ENCODE measurements around the gene MYO3A.

The MYO3A gene

GRCh38 chr10:26216585-26217395 lies 282.8 kb downstream of the MYO3A start, which contains the start of gene GAD2:
GAD2 (plus strand) TSS chr10:26216774; CDS start chr10:26216810, 36 bp downstream.
- Histone ChIP-seq H3K4me1 (ENCODE audit: control insufficient read depth, low read length) (no peaks in the 10 kb centered on the region), H3K27me3 (ENCODE audit: control insufficient read depth, low read length) (no peaks in the 10 kb centered on the region), H3F3A (ENCODE audit: control insufficient read depth, insufficient read depth) (no peaks in the 10 kb centered on the region), H3K79me2 (ENCODE audit: control insufficient read depth, low read length) (no peaks in the 10 kb centered on the region), H4K20me1 (ENCODE audit: control insufficient read depth, insufficient read depth, low read depth, low read length) (no peaks in the 10 kb centered on the region), H3K9me2 (replicated peaks; ENCODE audit: control insufficient read depth, low read length) (no peaks in the 10 kb centered on the region), H3K36me3 (ENCODE audit: control insufficient read depth, low read length) (no peaks in the 10 kb centered on the region), H3K27ac (ENCODE audit: low read depth, low read length) (no peak within 1 kb of the TSS), H3K9me3 (ENCODE audit: control insufficient read depth, insufficient read depth, low read length) (peaks cover 7% of the 10 kb centered on the region; the same call in 1 of the 2 replicates), H3K4me2 (ENCODE audit: low read length) (no peak within 1 kb of the TSS), H3K4me3 (ENCODE audit: low read length) (no peak within 1 kb of the TSS)
- TF ChIP-seq EZH2phosphoT487 (IDR thresholded peaks at IDR 0.05; ENCODE audit: borderline replicate concordance, low read length) (no peak), CTCF (IDR thresholded peaks at IDR 0.05; ENCODE audit: low read depth, low read length, poor library complexity, severe bottlenecking) (no peak)

GRCh38 chr10:26217396-26218086 lies 283.5 kb downstream of the MYO3A start:
- TF ChIP-seq CTCF (IDR thresholded peaks at IDR 0.05; ENCODE audit: low read depth, low read length, poor library complexity, severe bottlenecking) (no peak), EZH2phosphoT487 (IDR thresholded peaks at IDR 0.05; ENCODE audit: borderline replicate concordance, low read length) (no peak)
- Histone ChIP-seq H3K27me3 (ENCODE audit: control insufficient read depth, low read length) (no peaks in the 10 kb centered on the region), H3K27ac (ENCODE audit: low read depth, low read length) (no peak overlapping the region), H4K20me1 (ENCODE audit: control insufficient read depth, insufficient read depth, low read depth, low read length) (no peaks in the 10 kb centered on the region), H3K4me2 (ENCODE audit: low read length) (no peak overlapping the region), H3K4me1 (ENCODE audit: control insufficient read depth, low read length) (no peaks in the 10 kb centered on the region), H3K36me3 (ENCODE audit: control insufficient read depth, low read length) (no peaks in the 10 kb centered on the region), H3K4me3 (ENCODE audit: low read length) (no peak overlapping the region), H3K9me2 (replicated peaks; ENCODE audit: control insufficient read depth, low read length) (no peaks in the 10 kb centered on the region), H3K79me2 (ENCODE audit: control insufficient read depth, low read length) (no peaks in the 10 kb centered on the region), H3K9me3 (ENCODE audit: control insufficient read depth, insufficient read depth, low read length) (peaks cover 7% of the 10 kb centered on the region; the same call in 1 of the 2 replicates), H3F3A (ENCODE audit: control insufficient read depth, insufficient read depth) (no peaks in the 10 kb centered on the region)

- no peaks in the 10 kb centered on the region for H4K20me1 ChIP-seq (ENCODE audit: control insufficient read depth, insufficient read depth, low read depth, low read length)
- peaks cover 7% of the 10 kb centered on the region; the same call in 1 of the 2 replicates for H3K9me3 ChIP-seq (ENCODE audit: control insufficient read depth, insufficient read depth, low read length)
- no peaks in the 10 kb centered on the region for H3K79me2 ChIP-seq (ENCODE audit: control insufficient read depth, low read length)
- no peak for TF ChIP-seq EZH2phosphoT487 (IDR thresholded peaks at IDR 0.05; ENCODE audit: borderline replicate concordance, low read length)
- no peak for TF ChIP-seq CTCF (IDR thresholded peaks at IDR 0.05; ENCODE audit: low read depth, low read length, poor library complexity, severe bottlenecking)
- H3K4me3 ChIP-seq (ENCODE audit: low read length): no peak overlapping the region
- H3K27ac ChIP-seq (ENCODE audit: low read depth, low read length): no peak overlapping the region
- no peaks in the 10 kb centered on the region for H3F3A ChIP-seq (ENCODE audit: control insufficient read depth, insufficient read depth)
- no peaks in the 10 kb centered on the region for H3K27me3 ChIP-seq (ENCODE audit: control insufficient read depth, low read length)
- H3K36me3 ChIP-seq (ENCODE audit: control insufficient read depth, low read length): no peaks in the 10 kb centered on the region
- peaks cover 6% of the 10 kb centered on the region for H3K4me1 ChIP-seq (ENCODE audit: control insufficient read depth, low read length)
- H3K9me2 ChIP-seq (replicated peaks; ENCODE audit: control insufficient read depth, low read length): no peaks in the 10 kb centered on the region
- no peak overlapping the region for H3K4me2 ChIP-seq (ENCODE audit: low read length)
These were observed 285.6 kb downstream of the MYO3A start for GRCh38 chr10:26219676-26220075.
